NK-92 (cell line): ENCODE measurements around the gene CFAP45.

ENCODE experiments used
- DNase-seq: peaks from one replicate; lab custom pipeline; 2025; ENCODE audit not compliant: unreplicated experiment; lab: John Stamatoyannopoulos, UW

CFAP45 gene

GRCh38 chr1:159854693-159855192, 45.2 kb downstream of the CFAP45 start:
- DNase-seq, result no peak

- no peak for DNase-seq
Measured at GRCh38 chr1:159854116-159854692, 45.8 kb downstream of the CFAP45 start.

- no peak for DNase-seq
Measured at GRCh38 chr1:159853417-159854115, 46.4 kb downstream of the CFAP45 start.

GRCh38 chr1:159851407-159851806, 48.6 kb downstream of the CFAP45 start:
- no peak for DNase-seq

- DNase-seq, result no peak
Measured at GRCh38 chr1:159849626-159850366, 50.2 kb downstream of the CFAP45 start.

- DNase-seq, result no peak
Measured at GRCh38 chr1:159848326-159848725, 51.6 kb downstream of the CFAP45 start.

GRCh38 chr1:159847231-159847630, 52.7 kb downstream of the CFAP45 start:
- no peak for DNase-seq

GRCh38 chr1:159845751-159846629, 54.0 kb downstream of the CFAP45 start:
- no peak for DNase-seq

GRCh38 chr1:159843459-159843858, 56.5 kb downstream of the CFAP45 start:
- DNase-seq, result no peak

GRCh38 chr1:159841749-159842148, 58.2 kb downstream of the CFAP45 start:
- DNase-seq, result no peak

- DNase-seq, result no peak
Measured at GRCh38 chr1:159839116-159839849, 60.7 kb downstream of the CFAP45 start.

- no peak for DNase-seq
Measured at GRCh38 chr1:159838715-159839114, 61.2 kb downstream of the CFAP45 start.

GRCh38 chr1:159835862-159836525, 64.0 kb downstream of the CFAP45 start:
- no peak for DNase-seq

- DNase-seq, result no peak
Measured at GRCh38 chr1:159835356-159835755, 64.6 kb downstream of the CFAP45 start.

GRCh38 chr1:159832309-159832708, 67.7 kb downstream of the CFAP45 start:
- no peak for DNase-seq

- no peak for DNase-seq
Measured at GRCh38 chr1:159831412-159832141, 68.4 kb downstream of the CFAP45 start.

- DNase-seq, result no peak
Measured at GRCh38 chr1:159830722-159831121, 69.2 kb downstream of the CFAP45 start.

GRCh38 chr1:159829822-159830465, 70.0 kb downstream of the CFAP45 start:
- DNase-seq, result no peak

- DNase-seq, result no peak
Measured at GRCh38 chr1:159829273-159829634, 70.7 kb downstream of the CFAP45 start.
